ENCODE results near the gene LRTM2. TPM values are rescaled to one million over a fixed set of nuclear protein-coding genes. Genes with fewer than 3 reads are reported as not detected.
A peak's percentile ranks its signal among the peaks of the same experiment; 100 is the strongest.

Gene LRTM2
- total RNA-seq, 4 donors from 2014 or later: 0.26 TPM; not detected in 3

DNA sequence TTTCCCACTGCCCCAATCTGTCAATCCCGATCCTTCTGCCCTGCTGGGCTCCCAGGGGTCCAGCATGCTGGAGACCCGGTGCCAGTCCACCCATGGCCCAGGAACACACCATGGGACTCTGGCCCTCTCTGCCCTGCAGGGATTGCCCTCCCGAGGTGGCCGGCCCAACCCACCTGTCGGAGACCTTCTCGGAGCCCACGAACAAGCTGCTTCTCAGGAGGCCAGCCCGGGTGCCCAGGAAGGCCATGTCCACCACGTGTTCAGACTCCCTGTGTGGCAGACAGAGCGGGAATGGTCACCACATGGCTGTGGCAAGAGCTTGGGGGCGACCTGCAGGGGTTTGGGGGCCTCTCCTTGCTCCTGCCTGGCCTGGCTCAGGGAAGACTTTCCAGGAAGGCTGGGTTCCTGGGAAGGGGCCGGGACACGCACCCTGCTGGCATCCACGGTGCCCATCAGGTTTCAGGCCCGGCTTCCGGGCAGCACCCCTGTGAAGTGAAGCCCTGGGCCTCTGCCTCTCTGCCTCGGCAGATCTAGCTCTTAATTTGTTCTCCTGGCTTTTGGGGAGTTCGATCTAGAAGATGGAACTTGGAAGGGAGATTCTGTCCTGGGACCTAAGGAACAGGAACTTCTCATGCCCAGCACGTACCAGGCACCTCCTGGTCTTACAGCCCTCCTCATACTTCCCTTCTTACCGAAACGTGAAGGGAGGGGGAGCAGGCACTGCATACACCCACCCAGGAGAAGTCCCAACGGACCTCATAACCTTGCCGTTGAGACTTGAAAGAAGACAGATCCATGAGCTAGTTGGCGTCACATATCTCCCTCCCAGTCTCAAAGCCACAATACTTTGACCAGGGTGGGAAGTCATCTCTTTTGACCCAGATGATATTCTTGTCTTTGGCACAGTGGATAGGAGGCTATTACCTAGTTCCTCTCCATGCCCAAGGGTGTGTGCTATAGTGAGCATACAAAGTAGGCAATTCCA, 26.3 kb downstream of the LRTM2 start:
- no peaks in the 10 kb centered on the region for H3K4me1 ChIP-seq
- 85% methylated on average over 15 of the region's 24 CpGs for WGBS
- DNase-seq (ENCODE audit: low spot score in 2 of 2): peak in 1 of 2 donors; percentile 38
- no peak overlapping the region for H3K27ac ChIP-seq
- no peaks in the 10 kb centered on the region for H3K9me3 ChIP-seq
- H3K36me3 ChIP-seq: no peaks in the 10 kb centered on the region
- TF ChIP-seq EP300 (IDR thresholded peaks at IDR 0.05) (no peak), POLR2A (IDR thresholded peaks at IDR 0.05) (no peak), POLR2AphosphoS5 (IDR thresholded peaks at IDR 0.05) (no peak)
- TF ChIP-seq, protein P1, sequence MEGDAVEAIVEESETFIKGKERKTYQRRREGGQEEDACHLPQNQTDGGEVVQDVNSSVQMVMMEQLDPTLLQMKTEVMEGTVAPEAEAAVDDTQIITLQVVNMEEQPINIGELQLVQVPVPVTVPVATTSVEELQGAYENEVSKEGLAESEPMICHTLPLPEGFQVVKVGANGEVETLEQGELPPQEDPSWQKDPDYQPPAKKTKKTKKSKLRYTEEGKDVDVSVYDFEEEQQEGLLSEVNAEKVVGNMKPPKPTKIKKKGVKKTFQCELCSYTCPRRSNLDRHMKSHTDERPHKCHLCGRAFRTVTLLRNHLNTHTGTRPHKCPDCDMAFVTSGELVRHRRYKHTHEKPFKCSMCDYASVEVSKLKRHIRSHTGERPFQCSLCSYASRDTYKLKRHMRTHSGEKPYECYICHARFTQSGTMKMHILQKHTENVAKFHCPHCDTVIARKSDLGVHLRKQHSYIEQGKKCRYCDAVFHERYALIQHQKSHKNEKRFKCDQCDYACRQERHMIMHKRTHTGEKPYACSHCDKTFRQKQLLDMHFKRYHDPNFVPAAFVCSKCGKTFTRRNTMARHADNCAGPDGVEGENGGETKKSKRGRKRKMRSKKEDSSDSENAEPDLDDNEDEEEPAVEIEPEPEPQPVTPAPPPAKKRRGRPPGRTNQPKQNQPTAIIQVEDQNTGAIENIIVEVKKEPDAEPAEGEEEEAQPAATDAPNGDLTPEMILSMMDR (IDR thresholded peaks at IDR 0.05): no peak
- no peak overlapping the region for H3K4me3 ChIP-seq
- peaks cover 40% of the 10 kb centered on the region for H3K27me3 ChIP-seq

- DNase-seq (ENCODE audit: low spot score in 2 of 2): no peak
- TF ChIP-seq POLR2A (IDR thresholded peaks at IDR 0.05) (no peak), EP300 (IDR thresholded peaks at IDR 0.05) (no peak), POLR2AphosphoS5 (IDR thresholded peaks at IDR 0.05) (no peak)
- TF ChIP-seq, protein P1 (IDR thresholded peaks at IDR 0.05): no peak
- 69% methylated on average over 4 of the region's 4 CpGs for WGBS
- H3K9me3 ChIP-seq: no peaks in the 10 kb centered on the region
- H3K36me3 ChIP-seq: no peaks in the 10 kb centered on the region
- no peaks in the 10 kb centered on the region for H3K4me1 ChIP-seq
- peaks cover 33% of the 10 kb centered on the region for H3K27me3 ChIP-seq
- H3K27ac ChIP-seq: no peak overlapping the region
- no peak overlapping the region for H3K4me3 ChIP-seq
These were observed 27.0 kb downstream of the LRTM2 start for GRCh38 chr12:1847411-1847810.

- DNase-seq (ENCODE audit: low spot score in 2 of 2): peak in 1 of 2 donors; percentile 35
- Histone ChIP-seq H3K36me3 (no peaks in the 10 kb centered on the region), H3K4me1 (no peaks in the 10 kb centered on the region), H3K4me3 (no peak overlapping the region), H3K27ac (no peak overlapping the region), H3K27me3 (peaks cover 25% of the 10 kb centered on the region), H3K9me3 (no peaks in the 10 kb centered on the region)
- 62% methylated on average over 10 of the region's 10 CpGs for WGBS
- TF ChIP-seq, protein P1 (IDR thresholded peaks at IDR 0.05): no peak
- TF ChIP-seq POLR2A (IDR thresholded peaks at IDR 0.05): no peak
- no peak for TF ChIP-seq POLR2AphosphoS5 (IDR thresholded peaks at IDR 0.05)
These were observed 27.8 kb downstream of the LRTM2 start for GRCh38 chr12:1848146-1848545.

GRCh38 chr12:1848745-1849144, 28.4 kb downstream of the LRTM2 start:
- Histone ChIP-seq H3K27ac (no peak overlapping the region), H3K36me3 (no peaks in the 10 kb centered on the region), H3K9me3 (no peaks in the 10 kb centered on the region), H3K27me3 (peaks cover 19% of the 10 kb centered on the region), H3K4me3 (no peak overlapping the region), H3K4me1 (no peaks in the 10 kb centered on the region)
- 77% methylated on average over 6 of the region's 6 CpGs for WGBS
- DNase-seq (ENCODE audit: low spot score in 2 of 2): no peak
- TF ChIP-seq, protein P1 (IDR thresholded peaks at IDR 0.05): no peak
- no peak for TF ChIP-seq POLR2AphosphoS5 (IDR thresholded peaks at IDR 0.05)

- no peak for DNase-seq (ENCODE audit: low spot score in 2 of 2)
- H3K4me3 ChIP-seq: no peak overlapping the region
- peaks cover 11% of the 10 kb centered on the region for H3K9me3 ChIP-seq
- H3K27me3 ChIP-seq: peaks cover 3% of the 10 kb centered on the region
- H3K4me1 ChIP-seq: no peaks in the 10 kb centered on the region
- H3K36me3 ChIP-seq: no peaks in the 10 kb centered on the region
- H3K27ac ChIP-seq: no peak overlapping the region
- WGBS: 34% methylated on average over 7 of the region's 7 CpGs
- no peak for TF ChIP-seq EP300 (IDR thresholded peaks at IDR 0.05)
- TF ChIP-seq, protein P1 (IDR thresholded peaks at IDR 0.05): no peak
- TF ChIP-seq POLR2A (IDR thresholded peaks at IDR 0.05): no peak
- no peak for TF ChIP-seq POLR2AphosphoS5 (IDR thresholded peaks at IDR 0.05)
These were observed 30.9 kb downstream of the LRTM2 start for GRCh38 chr12:1851151-1851701.
